HG02852 (cell line): Measurements from ENCODE around the gene CCHCR1.
"Not testable (repeated sequence)": the region's sequence is repeated elsewhere in the genome, so short reads cannot be mapped to it uniquely, and the experiment has no call there.

Source experiments
- ATAC-seq: cut with Tn5 transposase; IDR thresholded peaks from one replicate; pipeline ENCODE4 v1.9.1; 2021; ENCODE audit warnings: mild to moderate bottlenecking, moderate library complexity; ENCODE audit not compliant: unreplicated experiment

Gene CCHCR1, protein sequence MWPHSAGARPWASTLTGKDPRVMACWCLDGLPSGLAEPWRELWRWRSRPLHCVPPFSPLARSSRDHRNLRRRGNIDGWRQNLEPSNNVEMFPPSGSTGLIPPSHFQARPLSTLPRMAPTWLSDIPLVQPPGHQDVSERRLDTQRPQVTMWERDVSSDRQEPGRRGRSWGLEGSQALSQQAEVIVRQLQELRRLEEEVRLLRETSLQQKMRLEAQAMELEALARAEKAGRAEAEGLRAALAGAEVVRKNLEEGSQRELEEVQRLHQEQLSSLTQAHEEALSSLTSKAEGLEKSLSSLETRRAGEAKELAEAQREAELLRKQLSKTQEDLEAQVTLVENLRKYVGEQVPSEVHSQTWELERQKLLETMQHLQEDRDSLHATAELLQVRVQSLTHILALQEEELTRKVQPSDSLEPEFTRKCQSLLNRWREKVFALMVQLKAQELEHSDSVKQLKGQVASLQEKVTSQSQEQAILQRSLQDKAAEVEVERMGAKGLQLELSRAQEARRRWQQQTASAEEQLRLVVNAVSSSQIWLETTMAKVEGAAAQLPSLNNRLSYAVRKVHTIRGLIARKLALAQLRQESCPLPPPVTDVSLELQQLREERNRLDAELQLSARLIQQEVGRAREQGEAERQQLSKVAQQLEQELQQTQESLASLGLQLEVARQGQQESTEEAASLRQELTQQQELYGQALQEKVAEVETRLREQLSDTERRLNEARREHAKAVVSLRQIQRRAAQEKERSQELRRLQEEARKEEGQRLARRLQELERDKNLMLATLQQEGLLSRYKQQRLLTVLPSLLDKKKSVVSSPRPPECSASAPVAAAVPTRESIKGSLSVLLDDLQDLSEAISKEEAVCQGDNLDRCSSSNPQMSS

DNA sequence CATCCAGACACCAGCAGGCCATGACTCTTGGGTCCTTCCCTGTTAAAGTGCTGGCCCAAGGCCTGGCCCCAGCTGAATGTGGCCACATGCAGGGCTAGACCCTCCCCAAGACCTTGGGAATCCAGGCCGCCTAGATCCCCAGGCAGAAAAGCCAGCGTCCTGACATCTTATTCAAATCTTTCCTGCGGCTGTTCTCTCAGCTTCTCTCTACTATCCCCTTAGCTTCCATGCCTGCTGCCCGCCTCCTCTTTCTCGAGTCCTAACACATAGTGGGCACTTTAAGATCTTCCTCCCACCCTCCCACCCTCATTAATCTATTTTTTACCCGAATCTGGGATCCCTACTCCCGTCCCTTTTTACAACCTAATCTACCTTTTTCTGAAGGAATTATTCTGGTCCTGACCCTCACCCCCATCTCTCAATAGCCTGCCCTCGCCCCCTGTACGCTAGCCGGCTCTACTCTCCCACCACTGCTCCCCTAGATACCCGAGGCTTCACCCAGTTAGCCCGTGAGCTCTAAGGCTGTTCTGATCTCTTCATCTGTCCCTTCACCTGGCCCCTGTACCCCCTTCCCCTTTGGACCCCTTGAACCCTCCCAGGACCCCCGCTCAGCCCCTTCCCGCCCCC is at the start of gene CCHCR1:
TSS of gene CCHCR1 (minus strand) at position 290 of the 627 bp plus-strand sequence. CDS start at position 88, 202 bp downstream.
- ATAC-seq: no peak

DNA sequence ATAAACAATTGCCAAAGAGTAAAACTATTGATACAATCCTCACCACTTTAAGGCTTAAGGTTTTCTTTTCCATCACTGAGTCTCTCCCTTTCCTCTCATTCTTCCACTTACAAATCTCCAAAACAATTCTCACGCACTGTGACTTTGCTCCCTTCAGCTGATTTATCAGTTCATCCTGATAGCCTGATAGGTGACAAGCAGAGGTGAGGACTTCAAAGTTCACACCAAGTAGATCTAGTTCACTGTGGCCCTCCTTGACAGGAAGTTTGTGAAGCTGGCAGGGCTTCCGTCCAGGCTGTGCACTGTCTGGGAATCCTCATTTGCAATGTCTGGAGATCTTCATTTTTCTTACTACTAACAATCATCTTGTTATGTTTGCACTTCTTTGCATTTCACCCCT is 48.0 kb upstream of the CCHCR1 start:
- ATAC-seq: no peak

DNA sequence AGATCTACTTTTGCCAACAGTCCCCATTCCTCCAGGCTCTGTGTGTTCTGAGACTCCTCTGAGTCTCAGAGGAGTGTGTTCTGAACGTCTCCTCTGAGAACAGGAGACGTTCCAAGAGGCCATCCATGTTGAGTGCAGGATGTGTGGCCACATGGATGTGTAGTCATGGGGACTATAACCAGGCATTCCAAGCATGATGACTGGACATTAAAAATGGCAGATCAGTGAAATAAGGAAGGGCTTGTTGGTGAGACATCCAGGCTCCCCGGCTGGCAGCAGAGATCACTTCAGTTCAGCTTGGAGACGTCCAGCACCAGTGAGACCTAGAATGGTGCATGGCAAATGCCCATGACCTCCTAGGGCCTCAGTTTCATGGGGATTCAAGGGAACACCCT is 47.1 kb upstream of the CCHCR1 start:
- ATAC-seq: no peak

DNA sequence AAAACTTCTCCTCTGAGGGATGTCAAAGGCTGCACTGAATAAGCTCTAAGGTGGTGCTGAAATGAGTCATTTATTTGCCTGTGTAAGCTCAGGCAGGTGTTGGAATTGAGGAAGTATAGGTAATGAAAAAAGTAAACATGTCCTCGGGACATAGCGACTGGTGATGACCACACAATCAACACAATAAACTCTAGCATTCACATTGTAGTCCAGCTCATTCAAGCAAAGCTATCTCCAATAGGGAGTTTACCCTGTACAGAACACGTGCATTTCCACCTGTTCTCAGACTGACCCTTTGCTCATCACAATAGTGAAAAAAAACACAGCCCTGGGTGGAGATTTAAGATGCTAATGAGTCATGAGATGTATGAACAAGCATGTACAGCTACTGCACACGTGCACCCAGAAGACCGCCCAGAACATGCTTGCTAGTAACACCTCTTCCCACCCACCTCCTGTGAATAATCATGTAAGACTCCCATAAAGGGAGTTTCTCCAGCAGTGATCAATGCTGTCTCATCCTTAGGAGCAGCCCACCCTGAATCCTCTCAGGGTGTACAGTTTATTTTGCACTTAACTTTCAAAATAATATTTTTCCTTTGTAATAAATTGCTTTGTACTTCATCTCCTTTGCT is 45.9 kb upstream of the CCHCR1 start:
- ATAC-seq: peak; percentile 46

DNA sequence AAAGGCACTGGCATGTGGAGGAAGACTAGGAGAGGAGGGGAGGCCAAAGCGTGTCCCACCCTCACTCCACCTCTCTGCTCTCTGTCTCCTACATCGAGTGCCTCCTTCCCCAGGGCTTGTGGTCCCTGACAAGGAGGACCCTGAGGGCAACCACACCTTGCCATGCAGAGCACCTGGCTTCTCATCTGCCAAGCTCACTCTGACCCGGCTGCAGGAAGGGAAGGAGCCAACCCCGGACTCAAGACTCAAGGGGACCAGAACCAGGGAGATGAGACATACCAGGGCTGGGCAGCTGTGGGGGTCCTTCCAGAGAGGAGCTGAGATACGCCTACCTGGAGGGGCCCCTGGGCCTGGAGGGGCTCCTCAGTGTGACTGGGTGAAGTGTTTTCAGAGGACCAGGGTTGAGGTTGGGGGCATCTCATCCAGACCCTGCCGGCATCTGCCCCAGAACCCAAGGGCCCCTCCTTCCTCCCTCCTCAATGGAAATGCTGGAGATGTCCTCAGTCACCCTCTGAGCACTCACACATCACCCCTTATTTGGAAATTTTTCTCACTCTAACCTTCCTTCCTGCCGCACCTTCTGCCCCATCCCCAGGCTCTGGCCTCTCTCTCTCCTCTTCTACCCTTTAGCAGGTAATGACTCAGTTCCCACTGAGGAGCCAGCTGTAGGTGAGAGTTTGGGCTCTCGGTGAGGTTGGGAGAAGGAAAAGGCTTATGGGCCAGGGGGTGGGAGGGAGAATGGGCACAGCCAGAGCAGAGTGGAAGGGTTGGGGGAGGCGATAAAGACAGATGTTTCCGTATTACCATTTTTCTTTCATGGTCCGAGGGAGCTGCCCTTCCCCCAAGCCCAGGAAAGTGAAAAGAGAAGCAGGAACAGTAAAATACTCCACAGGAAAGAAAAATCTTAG is 44.9 kb upstream of the CCHCR1 start:
- no peak for ATAC-seq

DNA sequence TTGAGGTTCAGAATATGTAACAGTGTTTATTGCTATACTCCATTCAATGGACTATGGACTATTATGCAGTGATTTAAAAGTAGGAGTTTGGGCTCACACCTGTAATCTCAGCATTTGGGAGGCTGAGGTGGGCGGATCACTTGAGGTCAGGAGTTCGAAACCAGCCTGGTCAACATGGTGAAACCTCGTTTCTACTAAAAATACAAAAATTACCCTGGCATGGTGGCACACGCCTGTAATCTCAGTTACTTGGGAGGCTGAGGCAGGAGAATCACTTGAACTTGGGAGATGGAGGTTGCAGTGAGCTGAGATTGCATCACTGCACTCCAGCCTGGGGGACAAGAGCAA is 41.5 kb upstream of the CCHCR1 start:
- ATAC-seq: not testable (repeated sequence)

DNA sequence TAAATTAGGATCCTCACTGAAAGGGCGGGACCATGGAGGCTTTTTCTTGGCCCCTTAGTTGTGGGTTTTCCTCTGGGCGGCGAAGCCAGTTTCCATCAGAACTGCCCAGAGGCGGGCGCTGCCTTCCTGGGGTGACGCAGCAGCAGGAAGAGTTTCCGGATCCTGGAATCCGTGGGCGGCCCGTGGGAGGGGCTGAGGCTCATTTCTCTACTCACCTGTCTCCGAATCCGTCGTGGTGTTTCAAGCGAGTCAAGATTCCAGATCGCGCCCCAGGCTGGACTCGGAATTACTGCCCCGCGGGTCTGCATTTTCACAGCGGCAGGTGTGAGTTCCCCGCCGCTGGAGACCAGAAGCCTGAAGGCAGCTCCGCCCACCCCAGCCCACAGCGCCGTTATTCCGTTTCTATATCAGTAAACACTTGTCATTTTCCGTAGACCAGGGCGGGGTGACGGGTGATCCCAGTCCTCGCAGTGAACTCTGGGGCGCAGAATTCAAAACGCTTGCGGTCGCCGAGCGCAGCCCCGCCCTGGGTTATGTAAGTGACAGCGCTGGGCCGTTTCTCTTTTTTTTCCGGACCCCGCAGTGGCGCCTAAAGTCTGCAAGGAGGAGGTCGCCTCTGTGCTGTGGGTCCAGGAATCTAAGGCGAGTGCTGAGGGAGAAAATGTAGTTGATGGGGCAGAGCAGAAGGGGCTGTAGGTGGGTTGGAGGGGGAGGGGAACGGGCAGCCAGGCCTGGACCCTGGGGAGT is 40.1 kb upstream of the CCHCR1 start:
- ATAC-seq: peak; percentile 65

DNA sequence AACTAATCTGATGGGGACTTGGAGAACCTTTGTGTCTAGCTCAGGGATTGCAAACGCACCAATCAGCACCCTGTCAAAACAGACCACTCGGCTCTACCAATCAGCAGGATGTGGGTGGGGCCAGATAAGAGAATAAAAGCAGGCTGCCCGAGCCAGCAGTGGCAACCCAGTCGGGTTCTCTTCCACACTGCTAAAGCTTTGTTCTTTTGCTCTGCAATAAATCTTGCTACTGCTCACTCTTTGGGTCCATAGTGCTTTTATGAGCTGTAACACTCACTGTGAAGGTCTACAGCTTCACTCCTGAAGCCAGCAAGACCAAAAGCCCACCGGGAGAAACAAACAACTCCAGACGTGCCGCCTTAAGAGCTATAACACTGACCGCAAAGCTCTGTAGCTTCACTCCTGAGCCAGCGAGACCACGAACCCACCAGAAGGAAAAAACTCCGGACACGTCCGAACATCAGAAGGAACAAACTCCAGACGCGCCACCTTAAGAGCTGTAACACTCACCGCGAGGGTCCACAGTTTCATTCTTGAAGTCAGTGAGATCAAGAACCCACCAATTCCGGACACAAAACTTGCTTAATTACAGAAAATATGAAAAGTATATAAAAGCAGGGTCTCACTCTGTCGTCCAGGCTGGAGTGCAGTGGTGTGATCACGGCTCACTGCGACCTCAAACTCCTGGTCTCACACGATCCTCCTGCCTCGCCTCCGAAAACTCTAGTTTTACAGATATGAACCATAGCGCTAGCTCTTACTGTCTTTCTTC is 38.8 kb upstream of the CCHCR1 start:
- not testable (repeated sequence) for ATAC-seq

DNA sequence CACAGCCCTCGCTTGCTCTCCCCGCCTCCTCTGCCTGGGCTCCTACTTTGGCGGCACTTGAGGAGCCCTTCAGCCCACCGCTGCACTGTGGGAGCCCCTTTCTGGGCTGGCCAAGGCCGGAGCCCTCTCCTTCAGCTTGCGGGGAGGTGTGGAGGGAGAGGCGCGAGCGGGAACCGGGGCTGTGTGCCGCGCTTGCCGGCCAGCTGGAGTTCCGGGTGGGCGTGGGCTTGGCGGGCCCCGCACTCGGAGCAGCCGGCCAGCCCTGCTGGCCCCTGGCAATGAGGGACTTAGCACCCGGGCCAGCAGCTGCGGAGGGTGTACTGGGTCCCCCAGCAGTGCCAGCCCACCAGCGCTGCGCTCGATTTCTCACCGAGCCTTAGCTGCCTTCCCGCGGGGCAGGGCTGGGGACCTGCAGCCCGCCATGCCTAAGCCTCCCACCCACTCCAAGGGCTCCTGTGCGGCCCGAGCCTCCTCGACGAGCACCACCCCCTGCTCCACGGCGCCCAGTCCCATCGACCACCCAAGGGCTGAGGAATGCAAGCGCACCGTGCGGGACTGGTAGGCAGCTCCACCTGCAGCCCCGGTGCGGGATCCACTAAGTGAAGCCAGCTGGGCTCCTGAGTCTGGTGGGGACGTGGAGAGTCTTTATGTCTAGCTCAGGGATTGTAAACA is 37.8 kb upstream of the CCHCR1 start:
- not testable (repeated sequence) for ATAC-seq

DNA sequence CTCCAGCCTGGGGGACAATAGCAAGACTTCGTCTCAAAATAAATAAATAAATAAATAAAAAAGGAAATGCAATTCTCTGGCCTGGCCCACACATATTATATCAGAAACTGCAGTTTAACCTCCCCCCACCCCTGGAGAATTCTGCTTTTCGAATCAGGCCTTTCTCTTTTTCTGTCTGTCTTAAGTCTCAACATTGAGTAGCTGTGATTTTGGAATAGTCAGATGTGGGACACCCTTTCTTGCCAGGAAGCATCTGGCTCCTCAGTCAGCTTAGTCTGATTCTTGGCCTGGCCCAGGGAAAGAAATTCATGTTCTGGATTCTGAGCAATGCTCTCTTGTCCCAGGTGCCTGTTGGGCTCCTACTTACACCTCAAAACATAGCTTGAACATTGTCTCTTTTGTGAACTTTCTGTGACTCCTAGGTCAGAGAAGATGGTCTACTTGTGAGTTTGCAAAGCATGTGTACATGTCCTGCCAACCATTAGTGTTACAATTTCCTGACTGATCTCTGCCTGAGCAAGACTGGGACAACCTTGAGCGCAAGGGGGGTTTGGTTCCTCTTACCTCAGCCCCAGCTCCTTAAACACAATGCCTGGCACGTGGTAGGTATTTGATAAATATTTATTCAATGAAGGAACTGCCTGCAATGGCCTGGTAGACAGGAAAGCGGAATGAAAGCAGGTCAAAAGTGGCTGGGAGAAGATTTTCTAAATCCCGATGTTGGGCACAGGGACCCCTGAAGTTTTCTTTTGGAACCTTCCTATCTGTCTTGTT is 36.6 kb upstream of the CCHCR1 start:
- no peak for ATAC-seq

DNA sequence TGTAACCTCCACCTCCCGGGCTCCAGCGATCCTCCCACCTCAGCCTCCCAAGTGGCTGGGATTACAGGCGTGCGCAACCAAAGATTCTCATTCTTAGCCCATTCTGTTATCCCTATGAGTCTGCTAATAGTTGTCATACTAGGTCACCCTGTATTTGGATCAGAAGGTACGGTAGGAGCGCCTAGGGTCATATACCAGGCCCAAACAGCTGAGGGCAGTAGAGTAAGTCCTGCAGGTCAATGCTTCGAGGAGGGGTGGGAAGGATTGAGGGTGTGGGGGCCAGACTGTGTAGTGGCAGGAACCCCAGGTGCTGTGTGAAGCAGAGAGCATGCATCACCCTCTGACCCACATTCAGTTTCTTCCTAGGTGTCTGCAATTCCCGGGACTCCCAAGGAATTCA is 35.6 kb upstream of the CCHCR1 start:
- no peak for ATAC-seq

DNA sequence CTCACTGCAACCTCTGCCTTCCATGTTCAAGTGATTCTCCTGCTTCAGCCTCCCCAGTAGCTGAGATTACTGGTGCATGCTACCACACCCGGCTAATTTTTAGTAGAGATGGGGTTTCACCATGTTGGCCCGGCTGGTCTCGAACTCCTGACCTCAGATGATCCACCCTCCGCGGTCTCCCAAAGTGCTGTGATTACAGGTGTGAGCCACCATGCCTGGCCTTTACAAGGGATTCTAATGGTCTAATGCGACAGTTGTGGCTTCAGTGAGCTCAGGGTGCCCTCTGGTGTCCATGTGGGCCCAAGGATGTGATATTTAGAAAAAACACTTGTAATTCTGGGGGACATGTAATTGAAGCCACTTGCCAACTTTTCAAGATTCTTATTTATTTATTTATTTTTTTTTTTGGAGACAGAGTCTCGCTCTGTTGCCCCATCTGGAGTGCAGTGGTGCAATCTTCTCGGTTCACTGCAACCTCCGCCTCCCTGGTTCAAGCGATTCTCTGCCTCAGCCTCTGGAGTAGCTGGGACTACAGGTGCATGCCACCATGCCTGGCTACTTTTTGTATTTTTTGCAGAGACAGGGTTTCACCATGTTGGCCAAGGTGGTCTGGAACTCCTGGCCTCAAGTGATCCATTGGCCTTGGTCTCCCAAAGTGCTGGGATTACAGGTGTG is 35.0 kb upstream of the CCHCR1 start:
- not testable (repeated sequence) for ATAC-seq

DNA sequence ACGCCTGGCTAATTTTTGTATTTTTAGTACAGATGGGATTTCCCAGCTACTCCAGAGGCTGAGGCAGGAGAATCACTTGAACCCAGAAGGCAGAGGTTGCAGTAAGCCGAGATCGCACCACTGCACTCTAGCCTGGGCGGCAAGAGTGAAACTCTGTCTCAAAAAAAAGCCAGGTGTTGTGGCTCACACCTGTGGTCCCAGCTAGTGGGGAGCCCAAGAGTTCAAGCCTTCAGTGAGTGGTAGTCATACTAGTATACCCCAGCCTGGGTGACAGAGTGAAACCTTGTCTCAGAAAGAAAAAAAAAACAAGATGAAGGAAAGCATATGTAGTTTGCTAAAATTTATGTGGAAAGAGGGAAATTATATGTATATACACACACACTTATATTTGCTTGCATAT is 32.9 kb upstream of the CCHCR1 start:
- ATAC-seq: peak; percentile 68

DNA sequence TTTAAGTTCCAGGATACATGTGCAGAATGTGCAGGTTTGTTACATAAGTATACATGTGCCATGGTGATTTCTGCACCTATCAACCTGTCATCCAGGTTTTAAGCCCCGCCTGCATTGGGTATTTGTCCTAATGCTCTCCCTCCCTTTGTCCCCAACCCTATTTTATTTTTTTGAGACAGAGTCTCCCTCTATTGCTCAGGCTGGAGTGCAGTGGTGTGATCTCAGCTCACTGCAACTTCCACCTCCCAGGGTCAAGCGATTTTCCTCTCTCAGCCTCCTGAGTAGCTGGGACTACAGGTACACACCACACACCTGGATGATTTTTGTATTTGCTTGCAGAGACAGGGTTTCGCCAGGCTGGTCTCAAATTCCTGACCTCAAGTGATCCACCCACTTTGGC is 31.6 kb upstream of the CCHCR1 start:
- ATAC-seq: not testable (repeated sequence)

DNA sequence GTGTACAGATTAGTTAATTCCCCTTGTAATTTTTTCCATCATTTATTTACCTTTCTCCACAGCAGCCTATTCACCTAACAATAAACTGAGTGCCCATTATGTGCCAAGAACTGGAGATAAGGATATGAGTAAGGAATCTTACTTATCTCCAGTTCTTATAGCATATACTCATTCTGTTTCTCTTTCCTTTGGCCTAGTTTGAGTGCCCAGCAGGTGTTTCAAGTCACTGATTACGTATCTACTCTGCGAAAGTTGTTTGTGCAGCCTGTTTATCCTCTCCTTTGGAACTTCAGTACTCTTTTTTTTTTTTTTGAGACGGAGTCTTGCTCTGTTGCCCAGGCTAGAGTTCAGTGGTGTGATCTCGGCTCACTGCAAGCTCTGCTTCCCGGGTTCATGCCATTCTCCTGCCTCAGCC is 30.2 kb upstream of the CCHCR1 start:
- no peak for ATAC-seq

DNA sequence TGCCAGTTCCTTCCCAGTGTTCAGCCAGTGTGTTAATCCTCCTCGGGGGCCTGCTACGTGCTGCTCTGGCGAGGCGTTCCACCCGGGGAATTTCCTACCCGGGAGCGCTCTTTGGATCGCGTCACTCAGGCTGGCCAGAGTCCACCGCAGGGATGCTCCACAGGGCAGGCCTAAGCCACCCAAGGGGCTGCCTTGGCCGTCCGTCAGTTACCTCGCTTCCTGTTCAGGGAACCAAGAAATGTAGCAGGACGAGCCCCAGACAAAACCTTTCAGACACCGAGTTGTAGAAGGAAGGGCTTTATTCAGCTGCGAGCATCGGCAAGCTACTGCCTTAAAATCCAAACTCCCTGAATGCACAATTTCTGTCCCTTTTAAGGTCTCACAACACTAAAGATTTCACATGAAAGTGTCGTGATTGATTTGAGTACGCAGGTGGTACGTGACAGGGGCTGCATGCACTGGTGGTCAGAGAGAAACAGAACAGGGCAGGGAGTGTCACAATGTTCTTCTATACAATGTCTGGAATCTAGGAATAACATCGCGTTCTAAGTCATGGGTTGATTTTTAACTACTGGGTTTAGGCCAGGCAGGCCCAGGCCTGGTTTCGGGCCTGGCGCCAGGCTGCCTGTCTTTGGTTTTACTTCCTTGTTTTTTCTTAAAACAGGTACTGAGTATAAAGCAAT is 28.6 kb upstream of the CCHCR1 start:
- no peak for ATAC-seq
